ENCODE data around the gene SLC12A2.

GRCh38 chr5:128216860-128217531, 133.4 kb downstream of the SLC12A2 start:
- TF ChIP-seq, protein P1, sequence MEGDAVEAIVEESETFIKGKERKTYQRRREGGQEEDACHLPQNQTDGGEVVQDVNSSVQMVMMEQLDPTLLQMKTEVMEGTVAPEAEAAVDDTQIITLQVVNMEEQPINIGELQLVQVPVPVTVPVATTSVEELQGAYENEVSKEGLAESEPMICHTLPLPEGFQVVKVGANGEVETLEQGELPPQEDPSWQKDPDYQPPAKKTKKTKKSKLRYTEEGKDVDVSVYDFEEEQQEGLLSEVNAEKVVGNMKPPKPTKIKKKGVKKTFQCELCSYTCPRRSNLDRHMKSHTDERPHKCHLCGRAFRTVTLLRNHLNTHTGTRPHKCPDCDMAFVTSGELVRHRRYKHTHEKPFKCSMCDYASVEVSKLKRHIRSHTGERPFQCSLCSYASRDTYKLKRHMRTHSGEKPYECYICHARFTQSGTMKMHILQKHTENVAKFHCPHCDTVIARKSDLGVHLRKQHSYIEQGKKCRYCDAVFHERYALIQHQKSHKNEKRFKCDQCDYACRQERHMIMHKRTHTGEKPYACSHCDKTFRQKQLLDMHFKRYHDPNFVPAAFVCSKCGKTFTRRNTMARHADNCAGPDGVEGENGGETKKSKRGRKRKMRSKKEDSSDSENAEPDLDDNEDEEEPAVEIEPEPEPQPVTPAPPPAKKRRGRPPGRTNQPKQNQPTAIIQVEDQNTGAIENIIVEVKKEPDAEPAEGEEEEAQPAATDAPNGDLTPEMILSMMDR (IDR thresholded peaks at IDR 0.05 in 8 of 11, conservative IDR thresholded peaks at IDR 0.05 in 3 of 11) = no peak
- TF ChIP-seq POLR2A (IDR thresholded peaks at IDR 0.05) = no peak
